ENCODE data around the gene B3GALT4.
"Not testable (repeated sequence)": the region's sequence is repeated elsewhere in the genome, so short reads cannot be mapped to it uniquely, and the experiment has no call there.

The B3GALT4 gene

GRCh38 chr6:33276864-33277662 lies at the start of gene B3GALT4:
B3GALT4 (plus strand) TSS chr6:33277123; CDS start chr6:33277420, 297 bp downstream.
- FAIRE-seq: no peak

GRCh38 chr6:33235221-33235634 lies 41.7 kb upstream of the B3GALT4 start:
- FAIRE-seq: no peak

More at GRCh38 chr6:33276864-33277662, at the start of gene B3GALT4:
- DNase-seq (ENCODE audit: low spot score): no peak

GRCh38 chr6:33236328-33236727 lies 40.6 kb upstream of the B3GALT4 start:
- FAIRE-seq: no peak

More at GRCh38 chr6:33235221-33235634, 41.7 kb upstream of the B3GALT4 start:
- no peak for DNase-seq (ENCODE audit: low spot score)

GRCh38 chr6:33236852-33237251 lies 40.1 kb upstream of the B3GALT4 start:
- DNase-seq (ENCODE audit: low spot score) (no peak), FAIRE-seq (no peak)

More at GRCh38 chr6:33236328-33236727, 40.6 kb upstream of the B3GALT4 start:
- DNase-seq (ENCODE audit: low spot score): no peak

- DNase-seq (ENCODE audit: low spot score) (no peak), FAIRE-seq (no peak)
Measured at GRCh38 chr6:33237741-33238140, 39.2 kb upstream of the B3GALT4 start.

GRCh38 chr6:33241968-33242367 lies 35.0 kb upstream of the B3GALT4 start:
- no peak for DNase-seq (ENCODE audit: low spot score)
- no peak for FAIRE-seq

GRCh38 chr6:33243476-33243875 lies 33.4 kb upstream of the B3GALT4 start:
- DNase-seq (ENCODE audit: low spot score): no peak
- no peak for FAIRE-seq

- DNase-seq (ENCODE audit: low spot score): peak; percentile 75
- FAIRE-seq: peak; percentile 72
Measured at GRCh38 chr6:33247977-33248642, 28.8 kb upstream of the B3GALT4 start.

GRCh38 chr6:33248643-33248931 lies 28.3 kb upstream of the B3GALT4 start:
- FAIRE-seq (no peak), DNase-seq (ENCODE audit: low spot score) (no peak)

GRCh38 chr6:33248932-33249731 lies 27.8 kb upstream of the B3GALT4 start:
- FAIRE-seq: peak; percentile 30
- DNase-seq (ENCODE audit: low spot score): peak; percentile 93

- FAIRE-seq (no peak), DNase-seq (ENCODE audit: low spot score) (no peak)
Measured at GRCh38 chr6:33249732-33250630, 26.9 kb upstream of the B3GALT4 start.

GRCh38 chr6:33250731-33251130 lies 26.2 kb upstream of the B3GALT4 start:
- no peak for DNase-seq (ENCODE audit: low spot score)
- no peak for FAIRE-seq

- no peak for DNase-seq (ENCODE audit: low spot score)
Measured at GRCh38 chr6:33251395-33252012, 25.4 kb upstream of the B3GALT4 start.

GRCh38 chr6:33252759-33253158 lies 24.2 kb upstream of the B3GALT4 start:
- FAIRE-seq: no peak

More at GRCh38 chr6:33251395-33252012, 25.4 kb upstream of the B3GALT4 start:
- no peak for FAIRE-seq

GRCh38 chr6:33254591-33254990 lies 22.3 kb upstream of the B3GALT4 start:
- FAIRE-seq (no peak), DNase-seq (ENCODE audit: low spot score) (no peak)

More at GRCh38 chr6:33252759-33253158, 24.2 kb upstream of the B3GALT4 start:
- DNase-seq (ENCODE audit: low spot score): no peak

GRCh38 chr6:33259032-33259431 lies 17.9 kb upstream of the B3GALT4 start:
- FAIRE-seq: no peak

GRCh38 chr6:33262490-33262889 lies 14.4 kb upstream of the B3GALT4 start:
- not testable (repeated sequence) for DNase-seq (ENCODE audit: low spot score); FAIRE-seq

More at GRCh38 chr6:33259032-33259431, 17.9 kb upstream of the B3GALT4 start:
- no peak for DNase-seq (ENCODE audit: low spot score)

- no peak for FAIRE-seq
Measured at GRCh38 chr6:33264015-33264414, 12.9 kb upstream of the B3GALT4 start.

GRCh38 chr6:33271117-33271467 lies 5.8 kb upstream of the B3GALT4 start:
- FAIRE-seq (no peak), DNase-seq (ENCODE audit: low spot score) (peak; percentile 21)

More at GRCh38 chr6:33264015-33264414, 12.9 kb upstream of the B3GALT4 start:
- DNase-seq (ENCODE audit: low spot score): no peak
